ENCODE results near the gene PI4K2A. TPM values are rescaled to one million over a fixed set of nuclear protein-coding genes. Genes with fewer than 3 reads are reported as not detected.
"Not testable (repeated sequence)": the region's sequence is repeated elsewhere in the genome, so short reads cannot be mapped to it uniquely, and the experiment has no call there.

Gene PI4K2A
- total RNA-seq, 5 donors from 2014 or later (not counting 1 experiment from before 2014, with no cell fraction given): 9.0 to 23.1 (median 11.0) TPM

DNA sequence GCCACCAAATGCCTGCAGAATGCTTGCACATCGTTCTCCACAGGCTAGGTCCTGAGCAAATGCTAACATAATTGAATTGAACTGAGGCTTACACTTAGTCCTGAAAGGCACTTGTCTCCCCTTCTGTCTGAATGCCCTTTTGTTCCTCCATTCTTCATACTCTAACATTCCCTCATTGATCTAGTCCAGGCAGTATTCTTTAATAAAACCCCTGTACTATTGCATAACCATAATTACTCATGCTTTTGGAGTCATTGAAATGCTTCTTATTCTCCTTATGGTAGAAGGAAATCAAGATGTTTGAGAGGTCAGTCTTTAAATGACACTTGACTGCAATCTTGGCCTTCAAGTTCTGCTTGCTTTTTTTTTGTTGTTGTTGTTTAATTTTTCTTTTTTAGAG is 7.1 kb downstream of the PI4K2A start:
- no peaks in the 10 kb centered on the region for H3K9me3 Mint-ChIP-seq
- no peak overlapping the region for H3K4me3 ChIP-seq (ENCODE audit: control insufficient read depth in 1 of 2, extremely low read depth in 1 of 2, low read length in 1 of 2)
- peak overlapping the region; percentile 19 to 22 for H3K27ac Mint-ChIP-seq
- peaks cover 0 to 16% of the 10 kb centered on the region in 2 experiments for H3K4me1 ChIP-seq (ENCODE audit: control insufficient read depth in 1 of 2, extremely low read depth in 1 of 2, insufficient read depth in 2 of 2, low read length in 2 of 2)
- H3K27me3 ChIP-seq (replicated peaks in 1 of 2; ENCODE audit: control insufficient read depth in 2 of 2, extremely low read depth in 1 of 2, insufficient read depth in 2 of 2, low read length in 1 of 2): no peaks in the 10 kb centered on the region
- no peak for ATAC-seq (replicated peaks in 1 of 4)
- no peaks in the 10 kb centered on the region for H3K27me3 Mint-ChIP-seq
- no peak for DNase-seq
- H3K9me3 ChIP-seq: no peaks in the 10 kb centered on the region
- peaks cover 20 to 33% (median 29%) of the 10 kb centered on the region in 3 donors for H3K4me1 Mint-ChIP-seq
- H3K27ac ChIP-seq (ENCODE audit: low read length): no peak overlapping the region
- peaks cover 19% of the 10 kb centered on the region for H3K36me3 Mint-ChIP-seq
- POLR2A ChIA-PET: no interaction called here
- CTCF ChIA-PET: interaction anchor here in 1 of 2 donors (0.6 kb wide), 1 partner anchor 13 kb away, joined by 5 read pairs; no protein-coding TSS in a partner anchor
- WGBS (ENCODE audit: insufficient coverage): 100% methylated on average over 1 of the region's 1 CpG
- H3K36me3 ChIP-seq (ENCODE audit: control insufficient read depth in 2 of 2, extremely low read depth in 1 of 2, insufficient read depth in 1 of 2, low read length in 1 of 2): peaks cover 17 to 26% of the 10 kb centered on the region in 2 donors
- no peak overlapping the region for H3K4me3 Mint-ChIP-seq

GRCh38 chr10:97648562-97649404 is 8.3 kb downstream of the PI4K2A start:
- H3K36me3 Mint-ChIP-seq: peaks cover 28% of the 10 kb centered on the region
- no peaks in the 10 kb centered on the region for H3K27me3 ChIP-seq (replicated peaks in 1 of 2; ENCODE audit: control insufficient read depth in 2 of 2, extremely low read depth in 1 of 2, insufficient read depth in 2 of 2, low read length in 1 of 2)
- peak in 19 of 35 experiments; percentile 3 to 62 (median 23) for DNase-seq
- WGBS (ENCODE audit: insufficient coverage): 87% methylated on average over 3 of the region's 5 CpGs
- peaks cover 10 to 23% (median 19%) of the 10 kb centered on the region in 3 donors for H3K4me1 Mint-ChIP-seq
- H3K4me3 ChIP-seq (ENCODE audit: control insufficient read depth in 1 of 2, extremely low read depth in 1 of 2, low read length in 1 of 2): no peak overlapping the region
- no peaks in the 10 kb centered on the region for H3K9me3 Mint-ChIP-seq
- H3K27me3 Mint-ChIP-seq: no peaks in the 10 kb centered on the region
- ChIA-PET CTCF (interaction anchor here in 1 of 2 donors (0.9 to 1.1 kb wide), 2 partner anchors 9 to 13 kb away, joined by 3 read pairs; partner anchors contain the start of gene PI4K2A), POLR2A (interaction anchor here in 1 of 2 donors (0.8 to 1.0 kb wide), 3 partner anchors 9 to 38 kb away, joined by 3 to 4 read pairs (median 3); partner anchors contain the start of genes AVPI1 and PI4K2A)
- ATAC-seq (replicated peaks in 1 of 4): peak; percentile 87 to 99 (median 92)
- H3K27ac Mint-ChIP-seq: peak overlapping the region; percentile 80 to 87
- peaks cover 21 to 34% of the 10 kb centered on the region in 2 donors for H3K36me3 ChIP-seq (ENCODE audit: control insufficient read depth in 2 of 2, extremely low read depth in 1 of 2, insufficient read depth in 1 of 2, low read length in 1 of 2)
- no peaks in the 10 kb centered on the region for H3K9me3 ChIP-seq
- H3K4me1 ChIP-seq (ENCODE audit: control insufficient read depth in 1 of 2, extremely low read depth in 1 of 2, insufficient read depth in 2 of 2, low read length in 2 of 2): peaks cover 0 to 16% of the 10 kb centered on the region in 2 experiments
- H3K4me3 Mint-ChIP-seq: peak overlapping the region in 2 of 3 donors; percentile 32 to 34
- H3K27ac ChIP-seq (ENCODE audit: low read length): peak overlapping the region; percentile 81

- ChIA-PET CTCF (interaction anchor here (0.7 to 1.1 kb wide), 2 partner anchors 9 to 13 kb away, joined by 3 to 9 read pairs; partner anchors contain the start of gene PI4K2A (in 1 of the 2)), POLR2A (interaction anchor here in 1 of 2 donors (0.6 to 1.0 kb wide), 5 partner anchors 9 to 115 kb away, joined by 3 to 10 read pairs (median 3); partner anchors contain the start of genes AVPI1 and PI4K2A)
- DNase-seq; H3K9me3 Mint-ChIP-seq; H3K27me3 Mint-ChIP-seq; H3K27me3 ChIP-seq (replicated peaks in 1 of 2; ENCODE audit: control insufficient read depth in 2 of 2, extremely low read depth in 1 of 2, insufficient read depth in 2 of 2, low read length in 1 of 2); ATAC-seq (replicated peaks in 1 of 4); H3K9me3 ChIP-seq; H3K4me3 ChIP-seq (ENCODE audit: control insufficient read depth in 1 of 2, extremely low read depth in 1 of 2, low read length in 1 of 2): not testable (repeated sequence)
- Histone ChIP-seq H3K36me3 (ENCODE audit: control insufficient read depth in 2 of 2, extremely low read depth in 1 of 2, insufficient read depth in 1 of 2, low read length in 1 of 2) (peaks cover 16 to 38% of the 10 kb centered on the region in 2 donors), H3K4me1 (ENCODE audit: control insufficient read depth in 1 of 2, extremely low read depth in 1 of 2, insufficient read depth in 2 of 2, low read length in 2 of 2) (peaks cover 0 to 16% of the 10 kb centered on the region in 2 experiments), H3K27ac (ENCODE audit: low read length) (peak overlapping the region; percentile 81)
- no CpG with 5 or more reads among the region's 4 CpGs for WGBS (ENCODE audit: insufficient coverage)
- Mint-ChIP-seq H3K4me3 (peak overlapping the region in 2 of 3 donors; percentile 1 to 34), H3K36me3 (peaks cover 30% of the 10 kb centered on the region), H3K4me1 (peaks cover 10 to 23% (median 19%) of the 10 kb centered on the region in 3 donors), H3K27ac (peak overlapping the region; percentile 80 to 87)
These were observed 8.9 kb downstream of the PI4K2A start for GRCh38 chr10:97649405-97649750.

GRCh38 chr10:97650726-97651125 is 10.3 kb downstream of the PI4K2A start:
- no peak for DNase-seq
- Histone ChIP-seq H3K36me3 (ENCODE audit: control insufficient read depth in 2 of 2, extremely low read depth in 1 of 2, insufficient read depth in 1 of 2, low read length in 1 of 2) (peaks cover 15 to 32% of the 10 kb centered on the region in 2 donors), H3K27ac (ENCODE audit: low read length) (no peak overlapping the region), H3K27me3 (replicated peaks in 1 of 2; ENCODE audit: control insufficient read depth in 2 of 2, extremely low read depth in 1 of 2, insufficient read depth in 2 of 2, low read length in 1 of 2) (no peaks in the 10 kb centered on the region), H3K4me1 (ENCODE audit: control insufficient read depth in 1 of 2, extremely low read depth in 1 of 2, insufficient read depth in 2 of 2, low read length in 2 of 2) (peaks cover 0 to 16% of the 10 kb centered on the region in 2 experiments), H3K9me3 (no peaks in the 10 kb centered on the region), H3K4me3 (ENCODE audit: control insufficient read depth in 1 of 2, extremely low read depth in 1 of 2, low read length in 1 of 2) (no peak overlapping the region)
- 96% methylated on average over 2 of the region's 3 CpGs for WGBS (ENCODE audit: insufficient coverage)
- POLR2A ChIA-PET: interaction anchor here in 1 of 2 donors (0.9 kb wide), 1 partner anchor 27 kb away, joined by 7 read pairs; no protein-coding TSS in a partner anchor
- ATAC-seq (replicated peaks in 1 of 4): no peak
- no peaks in the 10 kb centered on the region for H3K9me3 Mint-ChIP-seq
- peaks cover 24% of the 10 kb centered on the region for H3K36me3 Mint-ChIP-seq
- H3K4me1 Mint-ChIP-seq: peaks cover 10 to 22% (median 19%) of the 10 kb centered on the region in 3 donors
- CTCF ChIA-PET: no interaction called here
- H3K27me3 Mint-ChIP-seq: no peaks in the 10 kb centered on the region
- H3K4me3 Mint-ChIP-seq: no peak overlapping the region
- no peak overlapping the region for H3K27ac Mint-ChIP-seq

DNA sequence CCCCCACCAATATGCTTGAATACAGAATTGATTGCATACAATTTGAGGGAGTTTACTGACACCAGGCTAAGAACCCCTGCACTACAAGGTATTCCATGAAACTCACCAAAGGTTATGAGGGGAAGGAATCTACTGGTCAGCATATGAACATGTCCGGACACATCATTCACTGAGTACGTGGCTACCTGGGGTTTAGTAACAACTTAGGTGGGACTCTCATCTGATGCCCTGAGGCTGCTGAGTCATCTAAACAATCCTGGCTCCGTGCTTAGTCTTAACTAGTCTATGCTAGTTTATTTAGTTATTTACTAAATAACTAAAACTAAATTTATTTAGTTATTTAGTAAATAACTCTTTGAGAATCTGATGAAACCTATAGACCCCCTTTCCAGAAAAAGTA is 11.3 kb downstream of the PI4K2A start:
- DNase-seq (no peak), ATAC-seq (replicated peaks in 1 of 4) (no peak)
- Histone ChIP-seq H3K4me3 (ENCODE audit: control insufficient read depth in 1 of 2, extremely low read depth in 1 of 2, low read length in 1 of 2) (no peak overlapping the region), H3K4me1 (ENCODE audit: control insufficient read depth in 1 of 2, extremely low read depth in 1 of 2, insufficient read depth in 2 of 2, low read length in 2 of 2) (peaks cover 0 to 16% of the 10 kb centered on the region in 2 experiments), H3K36me3 (ENCODE audit: control insufficient read depth in 2 of 2, extremely low read depth in 1 of 2, insufficient read depth in 1 of 2, low read length in 1 of 2) (peaks cover 24 to 42% of the 10 kb centered on the region in 2 donors), H3K9me3 (no peaks in the 10 kb centered on the region), H3K27ac (ENCODE audit: low read length) (no peak overlapping the region), H3K27me3 (replicated peaks in 1 of 2; ENCODE audit: control insufficient read depth in 2 of 2, extremely low read depth in 1 of 2, insufficient read depth in 2 of 2, low read length in 1 of 2) (no peaks in the 10 kb centered on the region)
- no peak overlapping the region for H3K4me3 Mint-ChIP-seq
- CTCF ChIA-PET: no interaction called here
- H3K4me1 Mint-ChIP-seq: peaks cover 10 to 20% (median 17%) of the 10 kb centered on the region in 3 donors
- no peaks in the 10 kb centered on the region for H3K9me3 Mint-ChIP-seq
- H3K36me3 Mint-ChIP-seq: peaks cover 32% of the 10 kb centered on the region
- no peak overlapping the region for H3K27ac Mint-ChIP-seq
- no peaks in the 10 kb centered on the region for H3K27me3 Mint-ChIP-seq
- WGBS (ENCODE audit: insufficient coverage): no CpG with 5 or more reads among the region's 3 CpGs
- POLR2A ChIA-PET: interaction anchor here in 1 of 2 donors (0.9 kb wide), 1 partner anchor 28 kb away, joined by 7 read pairs; no protein-coding TSS in a partner anchor

DNA sequence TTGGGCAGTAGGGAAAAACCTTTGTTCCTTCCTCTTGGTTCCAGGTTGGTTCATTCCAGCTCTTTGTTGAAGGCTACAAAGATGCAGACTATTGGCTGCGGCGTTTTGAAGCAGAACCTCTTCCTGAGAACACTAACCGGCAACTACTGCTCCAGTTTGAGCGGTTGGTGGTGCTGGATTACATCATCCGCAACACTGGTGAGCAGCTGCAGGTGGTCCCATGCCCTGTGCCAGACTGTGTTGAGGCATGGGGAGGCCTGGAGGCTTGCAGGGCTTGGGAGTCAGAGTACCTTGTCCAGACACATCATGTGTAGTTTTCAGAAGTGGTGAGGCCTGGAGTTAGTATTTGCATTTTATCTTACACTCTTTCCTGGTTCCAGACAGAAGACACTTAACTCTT is 16.3 kb downstream of the PI4K2A start:
- no peaks in the 10 kb centered on the region for H3K4me1 ChIP-seq (ENCODE audit: control insufficient read depth in 1 of 2, extremely low read depth in 1 of 2, insufficient read depth in 2 of 2, low read length in 2 of 2)
- H3K4me3 ChIP-seq (ENCODE audit: control insufficient read depth in 1 of 2, extremely low read depth in 1 of 2, low read length in 1 of 2): no peak overlapping the region
- 92% methylated on average over 5 of the region's 5 CpGs for WGBS (ENCODE audit: insufficient coverage)
- ChIA-PET CTCF (no interaction called here), POLR2A (no interaction called here)
- H3K4me1 Mint-ChIP-seq: peaks cover 0 to 3% (median 0%) of the 10 kb centered on the region in 3 donors
- ATAC-seq (replicated peaks in 1 of 4): no peak
- no peak overlapping the region for H3K4me3 Mint-ChIP-seq
- no peaks in the 10 kb centered on the region for H3K27me3 Mint-ChIP-seq
- no peaks in the 10 kb centered on the region for H3K9me3 Mint-ChIP-seq
- H3K36me3 Mint-ChIP-seq: peaks cover 51% of the 10 kb centered on the region
- no peak for DNase-seq
- H3K27ac ChIP-seq (ENCODE audit: low read length): no peak overlapping the region
- H3K27ac Mint-ChIP-seq: no peak overlapping the region
- H3K36me3 ChIP-seq (ENCODE audit: control insufficient read depth in 2 of 2, extremely low read depth in 1 of 2, insufficient read depth in 1 of 2, low read length in 1 of 2): peaks cover 16 to 43% of the 10 kb centered on the region in 2 donors
- no peaks in the 10 kb centered on the region for H3K9me3 ChIP-seq
- no peaks in the 10 kb centered on the region for H3K27me3 ChIP-seq (replicated peaks in 1 of 2; ENCODE audit: control insufficient read depth in 2 of 2, extremely low read depth in 1 of 2, insufficient read depth in 2 of 2, low read length in 1 of 2)

Measured in T-cell (primary cell).